Urinary bladder (tissue), 4 donors: Measurements from ENCODE around the gene PRUNE2. TPM values are rescaled to one million over a fixed set of nuclear protein-coding genes. Genes with fewer than 3 reads are reported as not detected.

Experiments
- DNase-seq: peaks from one replicate; pipeline ENCODE4 v3.0.0-alpha.2; 2015; ENCODE audit errors: extremely low spot score
- H3K27ac ChIP-seq: one replicate; pipeline ENCODE4 v1.5.1; 2013; ENCODE audit warnings: low read depth, mild to moderate bottlenecking, moderate library complexity
- H3K36me3 ChIP-seq: one replicate; pipeline ENCODE4 v1.6.1; 2013; ENCODE audit warnings: mild to moderate bottlenecking, moderate library complexity; ENCODE audit not compliant: insufficient read depth
- H3K4me1 ChIP-seq: one replicate; pipeline ENCODE4 v1.6.1; 2013; ENCODE audit warnings: mild to moderate bottlenecking, moderate library complexity; ENCODE audit not compliant: insufficient read depth
- H3K4me3 ChIP-seq: one replicate; pipeline ENCODE4 v1.5.1; 2013; ENCODE audit warnings: low read depth, low read length
- WGBS: extraction: QIAGEN DNeasy Blood & Tissue Kit; methylation state at CpG from one replicate; pipeline ENCODE4 v1.1.7; 2013; 5-methylcytosine and 5-hydroxymethylcytosine counted together
- polyA plus RNA-seq: library from polyadenylated mRNA; stranded (reverse); fragments of 200-250 nt; gene quantifications from one replicate; pipeline ENCODE4 v1.2.3, GENCODE V29; 2013
- total RNA-seq: library from RNA; depleted of rRNA; stranded (reverse); fragments of >200 nt; gene quantifications from one replicate; pipeline ENCODE4 v1.2.3, GENCODE V29; 2014
- donor health status: healthy with polysubstance abuse.
- donor health status: healthy.

Gene PRUNE2
- total and polyA plus RNA-seq, 2 donors, result 83.9 to 181 TPM

DNA sequence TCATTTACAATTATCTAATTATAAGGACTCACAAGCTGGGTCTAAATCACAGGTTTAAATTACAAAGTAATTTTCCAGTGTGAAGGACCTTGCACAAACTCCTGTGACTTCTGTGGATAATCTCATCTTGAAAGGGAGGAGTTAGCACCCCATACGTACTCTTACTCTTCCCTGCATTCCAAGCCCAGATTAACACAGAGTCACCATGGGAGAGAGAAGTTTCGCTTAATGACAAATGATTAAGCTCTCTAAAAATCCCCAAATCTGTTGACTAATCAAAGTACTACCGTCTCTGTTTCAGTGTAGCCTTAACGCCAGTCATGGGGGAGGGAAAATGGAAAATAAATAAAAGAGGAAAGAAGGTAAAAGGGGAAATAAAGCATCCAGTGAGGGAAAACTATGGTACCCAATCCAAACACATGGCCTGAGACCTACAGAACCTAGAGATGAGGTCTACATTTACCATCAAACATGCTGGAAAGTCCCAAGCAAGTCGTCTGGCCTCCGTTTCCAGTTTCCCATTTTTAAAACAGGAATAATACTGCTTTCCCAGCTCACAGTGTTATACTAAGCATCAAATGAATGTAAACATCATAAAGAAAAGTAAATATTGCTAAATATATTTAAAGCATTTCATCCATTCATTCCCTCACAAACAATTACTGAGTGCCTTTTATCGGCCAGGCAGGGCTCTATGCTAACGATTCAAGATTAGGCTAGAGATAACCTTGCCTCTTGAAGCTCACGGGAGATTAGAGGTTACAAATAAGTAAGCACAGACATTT is 78.4 kb downstream of the PRUNE2 start:
- DNase-seq, result no peak
- WGBS, result 50% methylated on average over 9 of the region's 9 CpGs
- H3K4me3 ChIP-seq, result no peak overlapping the region
- no peaks in the 10 kb centered on the region for H3K4me1 ChIP-seq
- no peaks in the 10 kb centered on the region for H3K36me3 ChIP-seq
- no peak overlapping the region for H3K27ac ChIP-seq

DNA sequence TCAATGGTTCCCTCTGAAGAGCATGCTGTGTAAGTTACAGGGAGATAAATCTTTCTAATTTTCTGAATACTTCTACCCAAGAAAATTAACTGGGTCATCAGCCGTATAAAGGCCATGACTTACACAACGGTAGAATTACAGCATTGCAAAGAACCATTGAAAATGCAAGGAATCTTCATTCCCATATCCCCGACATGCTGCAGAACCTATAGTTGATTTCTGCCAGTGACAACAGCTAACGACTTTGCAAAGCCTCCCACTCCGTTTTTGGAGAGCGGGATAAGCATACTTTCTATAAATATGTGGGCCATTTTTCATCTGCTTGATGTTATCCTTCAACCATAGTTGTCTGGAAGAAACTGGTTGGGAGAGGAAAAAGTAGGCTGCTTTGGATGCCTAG is 85.5 kb downstream of the PRUNE2 start:
- Histone ChIP-seq H3K4me3 (no peak overlapping the region), H3K27ac (no peak overlapping the region), H3K4me1 (no peaks in the 10 kb centered on the region), H3K36me3 (no peaks in the 10 kb centered on the region)
- 61% methylated on average over 6 of the region's 6 CpGs for WGBS
- no peak for DNase-seq

DNA sequence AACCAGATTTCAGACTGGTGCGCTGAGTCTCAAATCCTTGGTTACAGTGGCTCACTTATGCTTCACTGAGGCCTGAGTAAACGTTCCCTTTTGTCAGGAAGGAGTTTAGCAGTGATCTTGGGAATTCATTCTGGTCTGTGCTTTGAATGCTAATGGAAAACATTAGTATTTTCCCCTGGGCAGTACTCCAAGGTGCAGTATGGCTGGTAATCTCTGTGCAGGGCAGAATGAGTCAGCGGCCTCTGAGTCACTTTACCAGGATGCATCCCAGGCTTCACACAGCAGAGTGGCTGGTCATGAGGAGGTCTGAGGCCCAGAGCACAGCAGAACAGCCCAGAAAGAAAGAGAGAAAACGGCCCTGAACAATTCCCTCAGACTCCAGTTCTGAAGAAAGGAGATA is 87.6 kb downstream of the PRUNE2 start:
- DNase-seq, result no peak
- H3K4me1 ChIP-seq, result no peaks in the 10 kb centered on the region
- WGBS, result 19% methylated on average over 4 of the region's 4 CpGs
- peak overlapping the region; percentile 74 for H3K27ac ChIP-seq
- H3K4me3 ChIP-seq, result no peak overlapping the region
- H3K36me3 ChIP-seq, result no peaks in the 10 kb centered on the region

DNA sequence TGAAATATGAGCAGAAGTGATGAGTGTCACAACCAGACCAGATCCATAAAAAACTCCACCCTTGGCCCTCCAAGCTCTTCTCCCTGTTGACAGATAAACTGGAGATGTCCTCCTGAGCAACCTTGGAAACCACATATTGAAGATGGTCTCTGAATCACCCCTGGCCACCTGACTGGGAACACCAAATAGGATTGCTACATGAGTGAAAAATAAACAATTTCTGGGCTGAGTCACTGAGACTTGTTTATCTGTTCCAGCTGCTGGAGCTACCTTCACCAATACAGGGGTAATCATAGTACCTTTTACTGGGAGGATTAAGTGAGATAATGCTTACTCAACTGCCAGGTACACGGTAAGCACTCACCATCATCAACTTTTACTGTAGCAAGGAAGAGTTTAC is 88.4 kb downstream of the PRUNE2 start:
- Histone ChIP-seq H3K4me1 (no peaks in the 10 kb centered on the region), H3K4me3 (no peak overlapping the region), H3K27ac (peak overlapping the region; percentile 87), H3K36me3 (no peaks in the 10 kb centered on the region)
- no peak for DNase-seq
- WGBS, result 66% methylated on average over 1 of the region's 1 CpG

DNA sequence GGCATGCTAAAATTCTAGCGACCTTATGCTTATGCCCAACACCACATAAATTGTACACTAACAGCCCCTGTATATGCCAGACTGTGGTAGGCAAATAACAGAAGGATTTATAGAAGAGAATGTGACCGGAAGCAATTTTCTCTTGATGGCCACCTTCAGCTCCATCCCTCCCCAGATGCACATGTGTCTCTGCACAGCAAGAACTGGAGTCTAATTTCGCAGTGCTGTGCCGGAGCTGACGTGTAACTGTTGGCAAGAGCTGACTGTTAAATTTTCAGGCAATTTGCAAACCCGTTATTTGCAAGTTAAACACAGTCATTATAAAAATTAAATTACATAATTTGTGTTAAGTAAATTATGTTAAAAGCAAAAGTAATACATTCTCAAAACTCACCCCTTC is 93.3 kb downstream of the PRUNE2 start:
- DNase-seq, result no peak
- H3K4me3 ChIP-seq, result no peak overlapping the region
- no peaks in the 10 kb centered on the region for H3K36me3 ChIP-seq
- H3K4me1 ChIP-seq, result no peaks in the 10 kb centered on the region
- WGBS, result 80% methylated on average over 6 of the region's 6 CpGs
- H3K27ac ChIP-seq, result no peak overlapping the region

DNA sequence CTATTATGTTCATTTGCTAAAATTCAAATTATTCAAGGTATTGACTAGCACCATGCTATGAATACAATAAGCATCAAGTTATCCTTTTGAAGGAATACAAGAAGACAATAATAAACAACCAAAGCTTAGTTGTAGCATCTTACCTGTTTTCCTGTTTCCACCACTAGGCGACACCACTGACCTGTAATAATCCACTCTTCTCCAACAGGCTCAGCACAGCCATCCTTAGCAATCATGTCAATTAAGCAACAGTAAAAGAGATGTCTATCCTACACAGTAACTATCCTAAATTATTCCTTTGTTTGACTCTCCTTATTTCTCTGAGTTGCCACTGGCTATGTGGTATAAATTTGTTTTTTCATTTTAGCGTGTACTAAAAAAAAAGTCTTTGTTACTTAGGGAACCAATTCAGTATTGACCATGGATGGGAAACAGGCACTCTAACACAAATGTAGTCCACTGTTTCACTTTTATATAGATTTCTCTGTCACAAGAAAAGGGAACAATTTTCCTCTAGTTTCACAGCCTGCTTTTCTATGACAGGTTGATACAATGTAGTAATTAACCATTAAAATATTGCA is 95.4 kb downstream of the PRUNE2 start:
- no peak overlapping the region for H3K4me3 ChIP-seq
- no peaks in the 10 kb centered on the region for H3K4me1 ChIP-seq
- 26% methylated on average over 2 of the region's 2 CpGs for WGBS
- peak; percentile 15 for DNase-seq
- H3K36me3 ChIP-seq, result no peaks in the 10 kb centered on the region
- no peak overlapping the region for H3K27ac ChIP-seq

DNA sequence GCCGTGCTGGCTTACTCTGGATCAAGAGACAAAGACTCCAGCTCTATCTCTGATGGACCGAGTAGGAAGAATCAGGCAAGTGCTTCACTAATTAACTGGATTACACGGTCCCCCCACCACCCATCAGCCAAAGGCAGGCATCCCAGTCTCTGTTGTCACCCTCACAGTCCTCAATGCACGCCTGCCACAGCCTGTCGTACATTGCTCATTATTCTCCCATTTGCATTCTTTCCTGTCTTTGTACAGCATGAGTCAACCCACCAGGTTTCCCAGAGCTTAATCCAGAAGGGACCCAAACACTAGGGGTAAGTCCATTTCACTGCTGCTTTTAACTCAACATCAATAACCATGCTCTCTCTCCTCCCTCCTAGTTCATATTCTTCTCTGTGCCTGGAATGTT is 97.3 kb downstream of the PRUNE2 start:
- H3K4me1 ChIP-seq, result no peaks in the 10 kb centered on the region
- no peak for DNase-seq
- 61% methylated on average over 5 of the region's 5 CpGs for WGBS
- no peaks in the 10 kb centered on the region for H3K36me3 ChIP-seq
- H3K4me3 ChIP-seq, result no peak overlapping the region
- H3K27ac ChIP-seq, result no peak overlapping the region

DNA sequence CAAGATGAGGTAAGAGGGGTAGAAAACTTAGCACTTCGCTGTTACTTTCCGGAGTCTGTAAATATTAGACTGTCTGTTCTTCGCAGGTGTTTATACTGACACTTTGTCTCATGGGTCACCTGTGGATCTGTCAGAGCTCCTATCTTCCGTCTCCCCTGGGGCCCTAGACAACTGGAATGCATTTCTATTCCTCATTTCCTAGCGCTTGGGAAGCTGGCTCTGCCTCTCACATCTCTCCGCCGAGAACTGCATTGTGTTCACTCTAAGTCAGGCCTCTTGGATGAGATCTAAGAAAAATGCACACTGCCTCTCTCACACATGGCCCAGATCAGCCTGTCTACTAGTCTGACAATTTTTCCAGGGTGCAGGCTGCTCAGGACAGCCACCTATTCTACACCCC is 102.2 kb downstream of the PRUNE2 start:
- WGBS, result 83% methylated on average over 7 of the region's 7 CpGs
- no peaks in the 10 kb centered on the region for H3K36me3 ChIP-seq
- no peaks in the 10 kb centered on the region for H3K4me1 ChIP-seq
- no peak for DNase-seq
- H3K27ac ChIP-seq, result no peak overlapping the region
- H3K4me3 ChIP-seq, result no peak overlapping the region

DNA sequence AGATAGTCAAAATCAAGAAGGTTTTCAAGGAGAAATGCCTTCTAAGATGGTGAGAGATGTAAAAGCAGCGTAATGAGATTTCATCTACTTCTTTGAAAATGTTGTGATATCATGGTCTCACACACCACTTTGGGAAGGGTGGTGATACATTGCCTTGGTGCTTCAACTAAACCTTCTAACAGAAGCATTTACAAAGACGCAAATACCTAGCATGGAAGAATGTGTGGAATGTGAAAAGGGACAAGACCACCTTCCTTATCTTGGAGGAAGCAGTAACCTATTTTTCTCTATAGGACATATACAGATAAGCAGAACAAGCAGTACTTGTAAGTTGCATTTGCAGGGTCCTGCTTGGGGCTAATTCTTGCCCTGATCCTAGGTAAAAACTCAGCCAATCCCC is 102.8 kb downstream of the PRUNE2 start:
- 74% methylated on average over 2 of the region's 2 CpGs for WGBS
- Histone ChIP-seq H3K4me3 (no peak overlapping the region), H3K4me1 (no peaks in the 10 kb centered on the region), H3K36me3 (no peaks in the 10 kb centered on the region), H3K27ac (no peak overlapping the region)
- no peak for DNase-seq

DNA sequence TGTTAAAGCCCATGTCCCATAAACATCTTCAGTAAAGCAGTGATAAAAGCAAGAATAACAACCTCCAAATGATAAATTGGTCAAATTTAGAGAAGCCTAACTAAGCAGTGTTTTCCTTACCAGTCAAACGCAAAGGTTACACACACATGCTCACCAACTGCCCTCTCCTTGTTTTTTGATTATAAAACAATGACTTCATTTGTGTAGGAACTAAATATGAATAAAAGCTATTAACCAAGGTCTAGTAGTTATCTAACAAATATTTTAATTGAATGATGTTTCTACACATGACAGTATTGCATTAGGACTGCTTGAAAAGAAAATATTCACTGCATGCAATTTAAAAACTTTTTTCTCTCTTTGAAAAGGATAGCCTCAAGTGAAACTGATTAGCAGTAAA is 105.0 kb downstream of the PRUNE2 start:
- no peak overlapping the region for H3K4me3 ChIP-seq
- 62% methylated on average over 1 of the region's 1 CpG for WGBS
- H3K4me1 ChIP-seq, result no peaks in the 10 kb centered on the region
- no peak for DNase-seq
- H3K27ac ChIP-seq, result no peak overlapping the region
- H3K36me3 ChIP-seq, result no peaks in the 10 kb centered on the region

DNA sequence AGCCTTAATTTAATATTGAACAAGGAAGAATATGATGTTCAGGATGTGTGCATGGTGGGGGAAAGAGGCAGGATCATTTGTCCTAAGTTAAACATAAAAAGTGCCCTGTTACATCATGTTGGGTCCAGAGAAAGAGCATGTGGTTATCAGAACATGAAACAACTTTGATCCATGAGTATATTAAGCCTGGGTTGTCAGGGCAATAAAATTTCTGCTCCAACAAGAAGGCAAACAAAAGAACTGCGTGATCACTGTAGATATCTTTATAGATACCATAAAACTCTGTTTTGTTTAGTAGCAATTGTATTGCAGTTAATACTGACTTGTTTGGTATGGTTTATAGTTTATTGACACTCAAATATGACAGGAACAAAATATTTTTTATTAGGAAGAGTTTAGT is 106.4 kb downstream of the PRUNE2 start:
- WGBS, result 43% methylated on average over 1 of the region's 1 CpG
- Histone ChIP-seq H3K4me1 (no peaks in the 10 kb centered on the region), H3K27ac (no peak overlapping the region), H3K36me3 (no peaks in the 10 kb centered on the region), H3K4me3 (no peak overlapping the region)
- DNase-seq, result no peak

DNA sequence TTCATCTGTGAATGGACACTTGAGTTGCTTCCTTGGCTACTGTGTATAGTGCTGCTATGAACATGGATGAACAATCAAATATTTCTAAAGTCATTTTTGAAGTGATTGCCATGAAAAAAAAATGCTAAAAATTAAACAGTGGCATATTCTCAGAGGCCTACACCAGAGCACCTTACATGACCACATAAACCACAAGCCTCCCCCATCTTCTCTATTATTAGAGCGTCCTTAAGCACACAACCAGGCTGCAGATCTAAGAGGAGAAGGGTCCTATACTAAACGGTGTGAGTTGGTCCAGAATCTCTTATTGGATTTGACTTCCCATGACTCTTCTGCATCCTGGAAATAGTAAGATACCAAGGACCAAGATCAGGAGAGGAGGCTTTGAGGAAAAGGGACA is 107.4 kb downstream of the PRUNE2 start:
- no peak overlapping the region for H3K4me3 ChIP-seq
- H3K4me1 ChIP-seq, result no peaks in the 10 kb centered on the region
- no peaks in the 10 kb centered on the region for H3K36me3 ChIP-seq
- WGBS, result 86% methylated on average over 2 of the region's 2 CpGs
- DNase-seq, result no peak
- H3K27ac ChIP-seq, result no peak overlapping the region

DNA sequence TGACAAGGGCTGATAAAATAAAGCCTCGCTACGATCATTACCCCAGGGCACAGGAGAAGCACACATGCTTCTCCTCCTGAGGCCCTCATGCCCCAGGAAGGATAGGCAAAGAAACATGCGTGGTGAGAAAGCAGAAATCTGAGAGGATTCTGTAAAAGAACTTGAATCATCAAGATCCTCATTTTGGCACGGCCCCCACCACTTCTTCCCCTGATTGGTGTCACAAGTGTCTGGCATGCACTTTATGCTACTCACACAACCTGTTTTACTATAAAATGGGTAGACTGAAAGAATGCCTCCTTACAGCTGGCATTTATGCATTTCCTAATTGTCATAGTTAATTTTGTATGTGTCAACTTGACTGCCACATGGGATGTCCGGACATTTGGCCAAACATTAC is 109.6 kb downstream of the PRUNE2 start:
- Histone ChIP-seq H3K4me3 (no peak overlapping the region), H3K4me1 (no peaks in the 10 kb centered on the region), H3K36me3 (no peaks in the 10 kb centered on the region), H3K27ac (no peak overlapping the region)
- 71% methylated on average over 5 of the region's 5 CpGs for WGBS
- DNase-seq, result no peak

DNA sequence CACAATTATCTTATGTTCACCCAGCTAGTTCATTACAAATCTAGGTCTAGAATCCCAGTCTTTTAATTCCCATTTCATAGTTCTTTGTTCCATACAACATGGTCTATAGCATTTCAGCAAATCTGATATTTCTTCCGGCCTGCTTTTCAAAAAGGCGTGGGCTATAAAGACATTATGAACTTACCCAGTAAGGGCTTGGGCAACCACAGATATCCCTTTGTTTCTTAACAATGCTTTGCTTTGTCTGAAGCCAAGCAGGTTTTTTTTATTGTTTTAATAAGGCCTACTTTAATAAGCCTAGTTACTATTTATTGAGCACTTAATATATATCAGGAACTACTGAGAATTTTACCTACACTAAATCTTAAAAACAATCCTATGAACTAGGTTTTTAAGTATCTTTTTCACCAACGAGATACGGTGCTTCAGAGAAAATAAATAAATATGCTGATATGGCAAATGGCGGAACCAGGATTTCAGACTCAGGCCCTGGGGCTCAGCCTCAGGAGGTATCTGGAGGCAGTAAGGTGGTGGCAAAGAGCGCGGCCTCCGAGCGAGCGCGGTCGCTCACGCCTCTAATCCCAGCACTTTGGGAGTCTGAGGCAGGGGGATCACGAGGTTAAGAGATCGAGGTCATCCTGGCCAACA is 112.0 kb downstream of the PRUNE2 start:
- no peaks in the 10 kb centered on the region for H3K36me3 ChIP-seq
- no peak overlapping the region for H3K27ac ChIP-seq
- no peak for DNase-seq
- no peak overlapping the region for H3K4me3 ChIP-seq
- 95% methylated on average over 15 of the region's 15 CpGs for WGBS
- no peaks in the 10 kb centered on the region for H3K4me1 ChIP-seq
